ENCODE results near the gene AMY2A.

- TF ChIP-seq CTCF (IDR thresholded peaks at IDR 0.05; ENCODE audit: borderline replicate concordance, extremely low read depth, low read length, poor library complexity, severe bottlenecking) (no peak), EZH2 (IDR thresholded peaks at IDR 0.05; ENCODE audit: borderline replicate concordance, low read depth, low read length, severe bottlenecking) (no peak)
Measured at GRCh38 chr1:103569493-103569892, 47.7 kb upstream of the AMY2A start.

Data from DND-41 (cell line).